A172 (cell line): ENCODE results near the gene SRGAP2C. TPM values are rescaled to one million over a fixed set of nuclear protein-coding genes. Genes with fewer than 3 reads are reported as not detected.
"Not testable (repeated sequence)": the region's sequence is repeated elsewhere in the genome, so short reads cannot be mapped to it uniquely, and the experiment has no call there.

Experiments used
- DNase-seq: peaks from one replicate; pipeline ENCODE4 v3.0.0-alpha.2; 2015; ENCODE audit warnings: low spot score
- total RNA-seq: library from RNA; depleted of rRNA; stranded (reverse); fragments of >200 nt; shearing (Covaris generic); gene quantifications from 2 replicates; pipeline ENCODE4 v1.2.3, GENCODE V29; 2014; rRNA removed

The SRGAP2C gene
- total RNA-seq, 1 experiment from 2014 or later, result 18.0 TPM

GRCh38 chr1:121418369-121419049 lies 233.7 kb downstream of the SRGAP2C start:
- no peak for DNase-seq

- DNase-seq, result not testable (repeated sequence)
Measured at GRCh38 chr1:121419050-121419615, 234.4 kb downstream of the SRGAP2C start.

- not testable (repeated sequence) for DNase-seq
Measured at GRCh38 chr1:121421490-121421889, 236.7 kb downstream of the SRGAP2C start.

GRCh38 chr1:121423956-121424355 lies 239.2 kb downstream of the SRGAP2C start:
- DNase-seq, result not testable (repeated sequence)

DNA sequence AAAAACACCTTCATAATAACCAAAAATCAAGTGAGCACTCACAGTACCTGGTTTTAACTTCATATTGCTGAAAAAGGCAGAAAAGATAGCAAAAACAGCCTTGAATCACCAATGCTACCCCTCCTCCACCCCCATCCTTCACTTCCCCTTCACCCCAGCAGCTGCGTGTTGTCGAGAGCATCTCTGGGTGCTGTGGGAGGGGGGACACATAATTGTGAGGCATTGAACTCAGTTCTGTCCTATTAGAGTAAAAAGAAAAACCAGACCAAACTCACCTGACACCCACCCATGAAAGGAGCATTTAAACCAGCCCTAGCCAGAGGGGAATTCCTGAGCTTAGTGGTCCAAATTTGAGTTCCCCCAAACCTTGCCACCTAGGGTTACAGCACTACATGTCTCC lies 248.7 kb downstream of the SRGAP2C start:
- not testable (repeated sequence) for DNase-seq

DNA sequence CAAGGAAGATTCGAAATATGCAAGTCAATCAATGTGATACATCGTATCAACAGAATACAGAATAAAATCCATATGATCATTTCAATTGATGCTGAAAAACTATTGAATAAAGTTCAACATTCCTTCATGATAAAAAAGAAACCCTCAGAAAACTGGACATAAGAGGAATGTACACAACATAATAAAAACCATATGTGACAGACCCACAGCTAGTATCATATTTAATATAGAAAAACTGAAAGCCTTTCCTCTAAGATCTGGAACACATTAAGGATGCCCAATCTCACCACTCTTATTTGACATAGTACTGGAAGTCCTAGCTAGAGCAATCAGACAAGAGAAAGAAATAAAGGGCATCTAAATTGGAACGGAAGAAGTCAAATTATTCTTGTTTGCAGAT lies 254.1 kb downstream of the SRGAP2C start:
- not testable (repeated sequence) for DNase-seq

GRCh38 chr1:121440993-121441392 lies 256.2 kb downstream of the SRGAP2C start:
- DNase-seq, result no peak

Other genes starting within 250 kb of the SRGAP2C start
- 7.0 and 15.3 TPM in 2 replicates for gene FAM72B, start 635 bp upstream of the SRGAP2C start, total RNA-seq